GM12892 (cell line): ENCODE results near the gene CDC73.
"Not testable (repeated sequence)": the region's sequence is repeated elsewhere in the genome, so short reads cannot be mapped to it uniquely, and the experiment has no call there.

Experiments used
- DNase-seq: peaks from one replicate; pipeline ENCODE4 v3.0.0; 2011; ENCODE audit not compliant: insufficient read length
- FAIRE-seq: peaks from 2 replicates; lab custom pipeline; 2011; peaks lifted over from hg19 to GRCh38; lab: Jason Lieb, UNC
- POLR2A ChIP-seq: IDR thresholded peaks from 2 replicates; pipeline ENCODE4 v1.6.1; 2011; ENCODE audit warnings: low read depth, low read length, control low read depth
- POLR2AphosphoS5 ChIP-seq: IDR thresholded peaks from 2 replicates; pipeline ENCODE4 v1.6.1; 2011; ENCODE audit warnings: low read depth, low read length, control low read depth
- TAF1 ChIP-seq: IDR thresholded peaks from 2 replicates; pipeline ENCODE4 v1.6.1; 2011; ENCODE audit warnings: low read depth, mild to moderate bottlenecking, control low read depth, low read length, borderline replicate concordance

CDC73 gene

GRCh38 chr1:193104907-193105820, 16.7 kb upstream of the CDC73 start, which contains the start of gene GLRX2:
Gene GLRX2 (minus strand): TSS chr1:193105414. CDS start chr1:193105382, 32 bp downstream.
- DNase-seq (peak; percentile 83), FAIRE-seq (peak; percentile 89)
- TF ChIP-seq POLR2AphosphoS5 (peak; percentile 45; the same call in 1 of the 2 replicates), POLR2A (peak; percentile 79; the same call in 1 of the 2 replicates), TAF1 (0 out of 2 replicates have a peak, but pooled peaks have one; percentile 52)

- no peak for FAIRE-seq
- TF ChIP-seq POLR2A (no peak), TAF1 (no peak), POLR2AphosphoS5 (no peak)
- DNase-seq, result no peak
Measured at GRCh38 chr1:193105821-193106177, 16.0 kb upstream of the CDC73 start.

GRCh38 chr1:193108471-193108870, 13.4 kb upstream of the CDC73 start:
- TF ChIP-seq TAF1, result no peak
- TF ChIP-seq POLR2A, result no peak
- DNase-seq, result no peak
- FAIRE-seq, result no peak

- TF ChIP-seq POLR2AphosphoS5, result no peak
- TF ChIP-seq TAF1, result no peak
- TF ChIP-seq POLR2A, result no peak
- FAIRE-seq (no peak), DNase-seq (no peak)
Measured at GRCh38 chr1:193109619-193110018, 12.2 kb upstream of the CDC73 start.

GRCh38 chr1:193110246-193110645, 11.6 kb upstream of the CDC73 start:
- TF ChIP-seq POLR2AphosphoS5 (no peak), POLR2A (no peak), TAF1 (no peak)

GRCh38 chr1:193110864-193111263, 11.0 kb upstream of the CDC73 start:
- FAIRE-seq (no peak), DNase-seq (no peak)
- TF ChIP-seq POLR2A (no peak), TAF1 (no peak), POLR2AphosphoS5 (no peak)

More at GRCh38 chr1:193110246-193110645, 11.6 kb upstream of the CDC73 start:
- DNase-seq (no peak), FAIRE-seq (no peak)

GRCh38 chr1:193111641-193112090, 10.2 kb upstream of the CDC73 start:
- no peak for TF ChIP-seq POLR2AphosphoS5
- TF ChIP-seq POLR2A, result no peak
- TF ChIP-seq TAF1, result no peak
- no peak for DNase-seq
- FAIRE-seq, result no peak

GRCh38 chr1:193113258-193113991, 8.4 kb upstream of the CDC73 start:
- no peak for DNase-seq
- FAIRE-seq, result no peak
- TF ChIP-seq TAF1 (no peak), POLR2AphosphoS5 (no peak), POLR2A (no peak)

GRCh38 chr1:193113992-193114332, 7.9 kb upstream of the CDC73 start:
- no peak for FAIRE-seq
- TF ChIP-seq POLR2A, result no peak
- no peak for TF ChIP-seq TAF1
- no peak for TF ChIP-seq POLR2AphosphoS5
- DNase-seq, result no peak

GRCh38 chr1:193114485-193115095, 7.2 kb upstream of the CDC73 start:
- TF ChIP-seq TAF1 (no peak), POLR2AphosphoS5 (no peak), POLR2A (no peak)
- no peak for FAIRE-seq
- no peak for DNase-seq

GRCh38 chr1:193115629-193116227, 6.1 kb upstream of the CDC73 start:
- TF ChIP-seq TAF1 (no peak), POLR2AphosphoS5 (no peak), POLR2A (no peak)
- FAIRE-seq, result peak; percentile 68
- no peak for DNase-seq

- not testable (repeated sequence) for DNase-seq, FAIRE-seq
Measured at GRCh38 chr1:193117167-193117566, 4.7 kb upstream of the CDC73 start.
